HG03565 (cell line): ENCODE data around the gene PUS1.

Experiments
- ATAC-seq: cut with Tn5 transposase; IDR thresholded peaks from one replicate; pipeline ENCODE4 v1.9.1; 2021; ENCODE audit warnings: mild to moderate bottlenecking, moderate library complexity; ENCODE audit not compliant: unreplicated experiment

PUS1 gene

GRCh38 chr12:131902332-131903241 is 26.5 kb upstream of the PUS1 start:
- ATAC-seq: no peak

- no peak for ATAC-seq
These were observed 25.5 kb upstream of the PUS1 start for GRCh38 chr12:131903270-131904255.

- ATAC-seq: no peak
These were observed 24.7 kb upstream of the PUS1 start for GRCh38 chr12:131904346-131904745.

DNA sequence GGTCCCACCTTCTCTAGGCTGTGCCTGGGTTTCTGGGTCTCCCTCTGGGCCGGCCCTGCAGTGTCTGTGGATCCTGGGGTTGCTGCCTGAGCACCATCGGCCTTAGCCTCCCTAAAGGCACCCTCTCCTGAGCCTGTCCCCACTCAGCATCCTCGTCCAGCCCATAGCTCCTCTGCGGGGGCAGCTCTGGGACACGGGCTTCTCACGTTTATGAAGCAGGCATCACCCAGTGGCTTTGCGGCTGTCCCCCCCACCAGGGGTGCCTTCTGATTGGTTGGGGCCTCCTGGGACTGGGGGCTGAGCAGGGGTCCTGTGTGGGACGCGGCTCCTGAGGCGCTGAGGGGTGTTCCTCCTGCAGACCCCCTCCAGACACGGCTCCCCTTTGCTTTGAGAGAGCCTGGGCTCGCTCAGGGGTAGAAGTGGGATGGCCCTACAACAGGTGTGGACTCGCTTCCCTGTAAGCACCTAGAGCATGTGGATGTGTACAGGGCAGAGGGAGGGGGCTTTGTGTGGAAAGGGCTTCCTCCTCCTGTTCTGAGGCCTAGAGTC is 23.9 kb upstream of the PUS1 start:
- no peak for ATAC-seq

- no peak for ATAC-seq
These were observed 23.4 kb upstream of the PUS1 start for GRCh38 chr12:131905630-131906091.

DNA sequence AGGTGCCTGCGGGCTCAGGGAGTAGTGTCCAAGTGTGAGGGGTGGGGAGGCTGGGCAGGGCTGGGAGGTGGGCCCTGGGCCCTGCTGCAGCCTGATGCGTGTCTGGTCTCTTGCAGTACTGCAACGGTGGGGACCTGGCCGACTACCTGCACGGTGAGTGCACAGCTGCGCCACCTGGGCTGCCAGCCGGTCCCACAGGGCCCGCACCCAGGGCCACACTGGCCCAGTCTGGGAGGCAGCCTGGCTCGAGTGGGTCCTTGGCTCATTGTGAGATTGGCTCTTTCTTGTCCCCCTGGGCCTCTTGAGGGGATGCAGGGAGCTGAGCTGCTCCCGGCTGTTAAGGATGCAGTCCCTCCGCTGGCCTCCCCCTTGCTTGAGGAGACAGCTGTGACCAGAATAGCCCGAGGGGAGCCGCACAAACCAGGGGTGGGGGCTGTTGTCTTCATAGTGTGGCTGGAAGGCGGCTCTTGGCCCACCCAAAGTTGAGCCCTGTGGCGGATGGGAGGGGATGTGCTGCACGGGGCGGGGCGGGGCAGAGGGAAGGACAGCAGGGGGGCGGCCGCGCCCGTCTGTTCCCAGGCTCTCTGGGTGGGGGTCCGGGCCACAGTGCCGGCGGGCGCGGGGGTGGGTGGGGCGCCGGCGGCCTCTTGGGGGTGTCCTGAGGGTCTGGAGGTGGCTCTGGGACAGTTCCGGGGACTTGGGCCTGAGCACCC is 21.5 kb upstream of the PUS1 start:
- no peak for ATAC-seq

DNA sequence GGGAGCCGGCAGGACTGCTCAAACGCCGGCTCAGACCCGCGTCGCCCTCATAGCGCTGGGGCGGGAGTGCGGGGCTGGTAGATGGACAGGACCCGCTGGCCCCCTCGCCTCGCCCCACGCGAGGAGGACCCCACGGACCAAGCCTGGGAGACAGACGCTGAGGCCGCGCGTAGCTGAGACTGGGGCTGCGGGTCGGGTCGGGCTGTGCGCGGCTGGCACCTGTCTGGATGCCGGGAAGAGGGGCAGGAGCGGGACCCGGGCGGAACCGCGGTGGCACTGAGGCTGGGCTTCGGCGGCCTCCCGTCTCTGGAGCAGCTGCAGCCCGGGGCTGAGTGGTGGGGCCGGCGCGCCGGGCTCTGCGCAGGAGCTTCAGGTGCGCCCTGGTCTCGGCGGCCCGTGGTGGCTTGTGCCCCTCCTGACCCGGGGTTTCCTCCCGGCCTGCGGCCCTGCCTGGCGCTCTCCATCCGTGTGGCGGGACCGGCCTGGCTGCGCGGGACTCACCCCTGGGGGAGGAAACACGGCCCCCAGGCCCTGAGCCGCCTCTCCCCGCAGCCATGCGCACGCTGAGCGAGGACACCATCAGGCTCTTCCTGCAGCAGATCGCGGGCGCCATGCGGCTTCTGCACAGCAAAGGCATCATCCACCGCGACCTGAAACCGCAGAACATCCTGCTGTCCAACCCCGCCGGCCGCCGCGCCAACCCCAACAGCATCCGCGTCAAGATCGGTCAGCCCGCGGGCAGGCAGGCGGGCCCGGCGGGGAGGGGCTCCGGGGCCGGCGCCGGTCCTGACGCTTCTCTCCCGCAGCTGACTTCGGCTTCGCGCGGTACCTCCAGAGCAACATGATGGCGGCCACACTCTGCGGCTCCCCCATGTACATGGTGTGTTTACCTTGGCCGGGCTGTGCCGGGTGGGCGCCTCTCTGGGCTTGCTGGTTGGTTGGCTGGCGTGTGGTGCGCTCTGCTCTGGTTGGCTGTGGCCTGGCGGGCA is 20.7 kb upstream of the PUS1 start:
- no peak for ATAC-seq

- no peak for ATAC-seq
These were observed 19.9 kb upstream of the PUS1 start for GRCh38 chr12:131909081-131909751.

DNA sequence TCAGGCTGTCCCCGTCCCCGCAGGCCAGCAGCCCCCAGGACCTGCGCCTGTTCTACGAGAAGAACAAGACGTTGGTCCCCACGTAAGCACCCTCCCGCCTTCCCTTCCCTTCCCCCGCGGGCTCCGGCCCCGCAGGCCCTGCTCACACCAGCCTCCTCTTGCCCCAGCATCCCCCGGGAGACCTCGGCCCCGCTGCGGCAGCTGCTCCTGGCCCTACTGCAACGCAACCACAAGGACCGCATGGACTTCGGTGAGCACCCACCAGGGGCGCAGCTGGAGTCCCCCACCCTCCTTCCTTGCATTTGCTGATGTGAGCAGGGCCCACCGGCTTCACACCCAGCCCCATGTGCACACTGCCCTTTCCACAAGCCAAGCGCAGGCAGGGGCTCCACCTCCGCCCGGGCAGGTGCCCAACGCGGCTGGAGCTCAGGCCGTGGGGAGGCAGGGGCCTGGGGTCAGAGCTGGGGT is 19.3 kb upstream of the PUS1 start:
- ATAC-seq: no peak

DNA sequence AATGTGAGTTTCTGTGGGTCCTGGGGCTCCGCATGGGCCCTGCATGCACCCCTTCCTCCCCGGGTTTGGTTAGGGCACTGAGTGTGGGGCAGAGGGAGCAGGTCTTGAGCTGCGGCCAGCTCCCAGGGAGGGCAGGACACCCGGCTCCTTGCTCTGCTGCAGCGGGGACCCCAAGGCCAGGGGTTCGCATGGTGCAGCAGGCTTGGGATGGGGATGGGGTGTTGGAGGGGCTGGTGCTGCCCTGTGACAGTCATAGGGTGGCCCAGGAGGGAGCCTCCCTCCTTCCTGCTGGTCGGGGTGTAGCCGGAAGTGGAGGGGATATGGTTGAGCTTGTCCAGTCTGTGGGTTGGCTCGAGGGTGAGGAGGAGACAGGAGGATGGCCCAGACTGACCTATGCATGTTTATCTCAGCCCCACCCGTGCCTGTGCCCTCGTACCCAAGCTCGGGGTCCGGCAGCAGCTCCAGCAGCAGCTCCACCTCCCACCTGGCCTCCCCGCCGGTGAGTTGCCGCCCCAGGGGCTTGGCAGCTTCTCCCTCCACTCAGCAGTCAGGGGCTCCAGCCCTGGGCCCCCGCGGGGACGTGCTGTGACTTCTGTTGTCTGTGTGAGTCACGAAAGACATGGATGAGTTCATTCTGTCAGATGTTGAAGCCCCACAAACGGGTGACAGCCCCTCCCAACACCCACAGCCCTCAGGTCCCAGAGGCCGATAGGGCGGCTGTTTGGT is 18.6 kb upstream of the PUS1 start:
- no peak for ATAC-seq

GRCh38 chr12:131911028-131911650 is 17.9 kb upstream of the PUS1 start:
- ATAC-seq: no peak

DNA sequence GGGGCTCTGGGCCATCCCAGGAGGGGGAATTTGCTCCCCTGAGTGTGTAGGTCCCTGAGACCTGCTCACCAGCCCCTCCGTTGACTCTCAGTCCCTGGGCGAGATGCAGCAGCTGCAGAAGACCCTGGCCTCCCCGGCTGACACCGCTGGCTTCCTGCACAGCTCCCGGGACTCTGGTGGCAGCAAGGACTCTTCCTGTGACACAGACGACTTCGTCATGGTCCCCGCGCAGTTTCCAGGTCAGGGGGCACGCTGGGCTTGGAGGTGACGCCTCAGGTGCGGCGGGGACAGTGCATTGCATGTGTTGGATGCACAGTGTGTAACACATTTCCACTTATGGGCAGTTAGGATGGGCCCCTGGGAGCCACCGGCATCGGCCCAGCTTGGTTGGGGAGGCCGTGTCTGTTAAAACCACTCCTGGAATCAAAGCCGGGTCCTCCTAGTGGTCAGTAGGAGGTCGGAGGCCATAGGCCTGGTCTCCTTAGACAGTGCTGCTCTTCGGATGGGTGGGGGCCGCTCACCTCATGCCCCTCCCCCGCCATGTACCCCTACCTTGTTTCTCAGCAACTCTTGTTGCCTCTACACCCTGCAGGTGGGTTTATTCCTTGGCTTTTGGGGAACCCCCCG is 17.1 kb upstream of the PUS1 start:
- ATAC-seq: no peak

DNA sequence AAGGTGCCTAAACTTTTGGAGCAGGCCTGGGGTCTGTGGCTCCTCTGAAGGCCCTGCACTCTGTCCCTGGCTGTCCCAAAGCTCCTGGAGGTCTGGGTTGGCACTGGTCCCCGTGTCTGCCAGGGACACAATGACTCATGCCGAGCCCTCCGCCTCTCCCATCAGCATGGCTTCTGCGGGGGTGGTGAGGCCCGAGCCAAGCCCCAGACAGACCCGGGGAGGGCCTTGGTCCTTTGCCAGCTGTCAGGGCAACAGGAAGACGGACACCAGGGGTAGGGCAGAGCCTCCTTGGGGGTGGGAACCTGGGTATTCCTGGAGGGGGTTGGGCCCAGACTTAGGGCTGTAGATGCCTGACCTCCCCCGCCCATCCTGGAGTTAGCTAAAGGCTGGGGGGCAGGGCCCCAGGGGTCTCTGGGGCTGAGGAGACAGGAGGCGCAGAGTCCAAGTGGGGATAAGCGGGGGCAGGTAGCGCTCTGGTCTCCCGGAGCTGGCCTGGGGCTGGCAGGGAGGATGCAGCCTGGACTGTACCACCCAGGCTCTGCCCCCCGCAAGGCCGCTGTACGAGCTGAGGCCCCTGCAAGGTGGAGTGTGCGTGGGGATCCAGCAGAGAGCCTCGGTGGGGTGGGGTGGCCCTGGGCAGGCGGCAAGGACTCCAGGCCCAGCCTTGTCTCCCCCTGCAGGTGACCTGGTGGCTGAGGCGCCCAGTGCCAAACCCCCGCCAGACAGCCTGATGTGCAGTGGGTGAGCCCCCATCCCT is 16.4 kb upstream of the PUS1 start:
- ATAC-seq: no peak

- no peak for ATAC-seq
These were observed 15.4 kb upstream of the PUS1 start for GRCh38 chr12:131913666-131914065.

DNA sequence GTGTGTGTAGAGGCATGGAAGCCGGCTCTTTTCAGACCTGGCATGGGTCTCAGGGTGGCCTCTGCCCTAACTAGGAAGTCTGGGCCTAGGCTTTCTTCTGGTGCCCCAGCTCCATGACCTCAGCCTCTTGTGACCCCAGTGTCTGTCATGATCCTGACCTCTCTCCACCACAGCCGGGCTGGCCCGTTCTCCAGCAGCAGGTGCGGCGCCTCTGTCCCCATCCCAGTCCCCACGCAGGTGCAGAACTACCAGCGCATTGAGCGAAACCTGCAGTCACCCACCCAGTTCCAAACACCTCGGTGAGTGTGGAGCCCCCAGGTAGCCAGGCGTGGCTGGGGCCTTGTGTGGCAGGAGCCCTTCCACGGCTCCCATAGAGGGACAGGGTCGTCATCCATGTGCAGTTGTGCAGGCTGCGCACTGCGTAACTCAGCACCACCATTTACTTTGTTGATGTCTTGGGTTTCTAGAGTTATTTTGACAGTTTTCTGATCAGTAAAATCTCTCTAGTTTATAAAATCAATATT is 14.8 kb upstream of the PUS1 start:
- no peak for ATAC-seq

- no peak for ATAC-seq
These were observed 13.9 kb upstream of the PUS1 start for GRCh38 chr12:131915000-131915689.
